Fibroblast of skin of right biceps (primary cell): Measurements from ENCODE around the gene TMTC2.

Experiments used
- DNase-seq: peaks from one replicate; pipeline ENCODE4 v3.0.0-alpha.2; 2013

The TMTC2 gene

GRCh38 chr12:82896277-82896676, 209.6 kb downstream of the TMTC2 start:
- no peak for DNase-seq

- peak; percentile 35 for DNase-seq
Observed at GRCh38 chr12:82896979-82897378, 210.3 kb downstream of the TMTC2 start.

- DNase-seq: no peak
Observed at GRCh38 chr12:82898441-82898840, 211.7 kb downstream of the TMTC2 start.

DNA sequence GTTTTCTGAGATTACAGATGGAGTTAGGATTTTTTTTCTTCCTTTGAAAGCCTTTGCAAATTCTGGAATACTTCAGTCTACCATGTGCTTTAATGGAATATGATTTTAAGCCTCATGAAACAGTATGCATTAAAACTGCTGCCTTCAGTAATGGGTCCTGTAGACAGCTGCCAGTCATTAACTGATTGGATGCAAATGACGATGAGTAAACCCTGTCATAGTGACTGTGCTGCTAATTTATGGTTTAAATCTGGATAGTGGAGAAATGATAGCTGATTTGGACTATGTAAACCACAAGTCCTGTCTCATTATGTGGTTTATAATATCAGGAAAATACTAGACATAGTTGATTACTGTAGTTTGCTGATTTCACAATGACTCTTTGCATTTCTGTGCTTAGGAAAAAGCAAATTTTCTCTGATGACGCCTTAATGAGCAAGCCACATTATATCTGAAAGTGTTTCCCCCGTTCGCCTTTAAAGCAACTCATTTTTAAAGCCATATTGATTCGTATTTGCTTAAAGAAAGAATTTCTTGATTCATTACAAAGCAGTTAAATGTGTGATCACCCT, 217.6 kb downstream of the TMTC2 start:
- DNase-seq: peak; percentile 76

GRCh38 chr12:82910246-82910893, 223.7 kb downstream of the TMTC2 start:
- no peak for DNase-seq

GRCh38 chr12:82912406-82912805, 225.7 kb downstream of the TMTC2 start:
- DNase-seq: peak; percentile 22

DNA sequence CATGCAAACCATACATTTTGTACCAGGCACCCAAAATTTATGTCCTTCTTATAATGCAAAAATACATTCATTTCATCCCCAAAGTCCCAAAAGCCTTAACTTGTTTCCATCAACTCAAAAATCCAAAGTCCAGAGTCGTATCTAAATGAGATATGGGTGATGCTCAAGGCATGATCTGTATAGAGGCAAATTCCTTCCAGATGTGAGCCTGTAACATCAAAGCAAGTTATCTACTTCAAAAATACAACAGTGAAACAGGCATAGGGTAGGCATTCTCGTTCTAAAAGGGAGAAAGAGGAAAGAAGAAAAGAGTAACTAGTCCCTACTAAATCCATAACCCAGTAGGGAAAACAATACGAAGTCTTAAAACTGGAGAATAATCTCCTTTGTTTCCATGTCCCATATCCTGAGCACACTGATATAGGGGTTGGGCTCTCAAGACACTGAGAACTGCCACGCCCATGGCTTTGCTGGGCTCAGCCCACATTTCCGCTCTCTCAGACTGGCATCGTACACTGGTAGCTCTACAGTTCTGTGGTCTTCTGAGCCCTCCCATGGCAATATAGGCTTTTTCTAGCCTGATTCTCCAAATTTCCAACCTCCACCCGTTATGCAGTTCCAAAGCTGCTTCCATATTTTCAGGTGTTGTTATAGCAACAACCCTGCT, 232.8 kb downstream of the TMTC2 start:
- DNase-seq: no peak

GRCh38 chr12:82923935-82924334, 237.2 kb downstream of the TMTC2 start:
- no peak for DNase-seq

DNA sequence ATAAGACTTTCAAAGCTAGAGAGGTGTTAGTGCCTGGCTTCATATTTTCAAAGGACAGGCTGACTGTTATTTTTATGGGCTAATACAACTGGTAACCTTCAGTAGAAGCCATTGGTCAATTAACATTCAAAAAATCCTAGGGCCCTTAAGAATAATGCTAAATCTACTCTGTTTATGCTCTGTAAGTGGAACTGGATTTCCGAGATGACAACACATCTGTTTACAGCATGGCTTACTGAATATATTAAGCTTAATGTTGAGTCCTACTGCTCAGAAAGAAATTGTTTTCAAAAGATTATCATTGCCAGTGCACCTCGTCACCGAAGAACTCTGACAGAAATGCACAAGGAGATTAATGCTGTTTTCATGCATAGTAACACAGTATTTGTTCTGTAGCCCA, 239.9 kb downstream of the TMTC2 start:
- no peak for DNase-seq

- DNase-seq: no peak
Observed at GRCh38 chr12:82930301-82930700, 243.6 kb downstream of the TMTC2 start.

- no peak for DNase-seq
Observed at GRCh38 chr12:82931349-82932116, 244.8 kb downstream of the TMTC2 start.

GRCh38 chr12:82937151-82937550, 250.4 kb downstream of the TMTC2 start:
- peak; percentile 17 for DNase-seq

DNA sequence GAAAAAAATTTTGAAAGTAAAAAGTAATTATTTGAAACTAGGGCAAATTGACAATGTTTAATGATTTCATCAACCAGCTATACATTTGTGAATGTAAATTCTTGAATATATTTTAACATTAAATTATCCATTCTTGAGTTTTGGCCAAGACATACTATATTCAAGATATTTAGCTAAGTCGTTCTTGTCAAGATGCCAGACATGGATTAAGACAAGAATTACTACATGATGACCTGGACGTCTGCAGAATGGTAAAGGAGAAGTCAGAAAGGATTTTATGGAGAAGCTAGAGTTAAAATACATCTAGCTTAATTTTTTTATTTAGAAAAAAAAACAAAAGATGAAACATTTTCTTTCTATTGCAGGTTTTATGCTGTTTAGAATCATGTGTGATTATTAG, 255.8 kb downstream of the TMTC2 start:
- peak; percentile 47 for DNase-seq

GRCh38 chr12:82942991-82943401, 256.3 kb downstream of the TMTC2 start:
- no peak for DNase-seq

DNA sequence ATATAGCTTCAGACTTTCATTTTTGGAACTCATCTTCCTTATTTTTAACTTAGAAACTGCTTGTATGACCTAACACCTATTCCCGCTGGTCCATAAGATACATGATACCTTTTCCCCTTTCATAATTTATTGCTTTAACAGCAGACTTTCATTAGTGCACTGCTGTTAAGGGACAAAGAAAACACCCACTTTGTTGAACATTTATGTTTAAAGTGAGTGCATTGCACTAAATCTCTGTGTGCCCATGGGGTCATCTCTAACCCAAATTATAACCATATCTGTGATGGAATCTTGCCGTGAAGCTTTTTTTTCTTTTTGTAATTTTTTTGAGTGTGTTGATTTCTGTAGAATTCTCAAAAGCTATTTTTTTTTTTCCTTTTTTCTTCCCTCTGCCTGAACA, 261.8 kb downstream of the TMTC2 start:
- DNase-seq: no peak

DNA sequence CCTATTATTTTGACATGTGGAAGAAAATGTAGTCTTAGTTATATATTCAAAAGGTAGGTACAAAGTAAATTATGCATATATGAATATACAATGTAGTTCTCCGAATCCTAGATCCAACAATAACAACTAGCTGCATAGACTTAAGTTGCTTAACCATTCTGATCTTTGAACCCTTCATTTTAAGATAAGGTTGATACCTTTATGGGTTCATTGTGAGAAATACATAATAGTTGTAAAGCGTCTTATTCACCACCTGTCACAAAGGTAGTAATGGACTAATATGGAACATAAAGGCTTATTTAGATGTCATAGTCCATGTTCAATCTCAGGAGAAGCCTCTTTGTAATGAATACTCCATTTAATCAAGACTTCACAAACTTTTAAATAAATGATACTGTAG, 263.6 kb downstream of the TMTC2 start:
- DNase-seq: no peak

GRCh38 chr12:82952946-82953345, 266.2 kb downstream of the TMTC2 start:
- DNase-seq: no peak

GRCh38 chr12:82953397-82953796, 266.7 kb downstream of the TMTC2 start:
- no peak for DNase-seq

DNA sequence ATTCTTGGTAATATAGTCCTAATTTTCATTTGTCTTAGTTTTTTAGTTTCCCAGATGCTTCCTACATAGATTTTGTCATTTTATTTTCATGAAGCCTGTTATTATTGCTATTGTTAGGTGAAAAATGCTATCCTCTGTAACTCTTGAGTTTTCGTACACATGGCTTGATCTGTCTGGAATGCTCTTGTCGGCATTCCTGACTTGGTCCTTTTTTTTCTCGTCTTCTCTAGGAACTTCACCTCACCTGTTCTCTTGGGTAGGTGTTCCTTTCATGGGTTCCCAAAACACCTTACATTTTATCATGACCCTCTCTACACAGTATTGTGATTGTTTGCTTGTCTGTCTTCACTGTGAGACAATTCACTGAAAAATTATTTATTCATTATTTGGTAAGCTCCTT, 267.4 kb downstream of the TMTC2 start:
- no peak for DNase-seq

DNA sequence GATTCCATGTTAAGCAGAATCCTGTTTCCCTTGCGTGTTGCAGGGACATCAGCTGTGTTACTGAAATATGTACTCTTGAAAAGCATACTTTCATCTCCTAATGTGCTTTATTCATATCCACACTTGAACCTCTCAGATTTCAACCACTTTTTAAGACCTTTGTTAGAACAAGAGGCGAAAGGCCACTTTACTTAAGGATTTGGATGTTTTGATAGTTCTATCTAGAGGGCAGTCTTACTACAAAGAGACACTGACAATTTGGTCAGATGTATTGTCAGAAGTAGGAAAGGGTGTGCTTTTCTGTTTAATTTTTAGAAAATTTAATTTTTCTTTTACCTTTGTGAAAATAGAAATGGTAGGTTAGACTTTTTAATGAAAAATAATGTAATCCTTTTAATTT, 267.9 kb downstream of the TMTC2 start:
- DNase-seq: no peak

- DNase-seq: no peak
Observed at GRCh38 chr12:82955043-82955442, 268.3 kb downstream of the TMTC2 start.

GRCh38 chr12:82958966-82959365, 272.3 kb downstream of the TMTC2 start:
- no peak for DNase-seq

DNA sequence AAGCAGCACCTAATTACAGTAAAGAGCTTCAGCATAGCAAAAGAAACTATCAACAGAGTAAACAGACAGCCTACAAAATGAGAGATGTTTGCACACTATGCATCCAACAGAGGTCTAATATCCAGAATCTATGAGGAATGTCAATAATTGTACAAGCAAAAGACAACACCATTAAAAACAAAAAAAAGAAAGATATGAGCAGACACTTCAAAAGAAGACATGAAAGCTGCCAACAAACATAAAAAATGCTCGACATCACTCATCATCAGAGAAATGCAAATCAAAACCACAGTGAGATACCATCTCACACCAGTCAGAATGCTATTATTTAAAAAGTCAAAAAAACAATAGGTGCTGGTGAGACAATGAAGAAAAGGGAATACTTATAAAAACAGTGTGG, 273.1 kb downstream of the TMTC2 start:
- no peak for DNase-seq

- no peak for DNase-seq
Observed at GRCh38 chr12:82961835-82962234, 275.1 kb downstream of the TMTC2 start.
